Peyer's patch (tissue), 4 donors: ENCODE data around the gene WDR64.

ENCODE experiments used
- CTCF ChIP-seq, 6 experiments: fragments of 450-650 bp in 4 of 6; fragments of 200-600 bp in 2 of 6; sonication (generic) in 1 of 6; IDR thresholded peaks; one replicate each; pipeline ENCODE4 v1.5.1; 2017 to 2019; ENCODE audit warnings: antibody characterized with exemption in 6 of 6, mild to moderate bottlenecking in 3 of 6, moderate library complexity in 1 of 6
- POLR2A ChIP-seq, 2 donors: fragments of 450-650 bp; IDR thresholded peaks; one replicate each; pipeline ENCODE4 v1.5.1; 2017; ENCODE audit warnings: antibody characterized with exemption in 2 of 2, mild to moderate bottlenecking in 2 of 2, moderate library complexity in 2 of 2

- no peak for TF ChIP-seq CTCF (IDR thresholded peaks at IDR 0.05)
- no peak for TF ChIP-seq POLR2A (IDR thresholded peaks at IDR 0.05)
These were observed 59.2 kb downstream of the WDR64 start for GRCh38 chr1:241711326-241711725.
